GM18511 (cell line): ENCODE data around the gene SDF2L1.

Experiments used
- ATAC-seq: cut with Tn5 transposase; IDR thresholded peaks from one replicate; pipeline ENCODE4 v1.9.1; 2021; ENCODE audit warnings: mild to moderate bottlenecking, moderate library complexity; ENCODE audit not compliant: unreplicated experiment

SDF2L1 gene

DNA sequence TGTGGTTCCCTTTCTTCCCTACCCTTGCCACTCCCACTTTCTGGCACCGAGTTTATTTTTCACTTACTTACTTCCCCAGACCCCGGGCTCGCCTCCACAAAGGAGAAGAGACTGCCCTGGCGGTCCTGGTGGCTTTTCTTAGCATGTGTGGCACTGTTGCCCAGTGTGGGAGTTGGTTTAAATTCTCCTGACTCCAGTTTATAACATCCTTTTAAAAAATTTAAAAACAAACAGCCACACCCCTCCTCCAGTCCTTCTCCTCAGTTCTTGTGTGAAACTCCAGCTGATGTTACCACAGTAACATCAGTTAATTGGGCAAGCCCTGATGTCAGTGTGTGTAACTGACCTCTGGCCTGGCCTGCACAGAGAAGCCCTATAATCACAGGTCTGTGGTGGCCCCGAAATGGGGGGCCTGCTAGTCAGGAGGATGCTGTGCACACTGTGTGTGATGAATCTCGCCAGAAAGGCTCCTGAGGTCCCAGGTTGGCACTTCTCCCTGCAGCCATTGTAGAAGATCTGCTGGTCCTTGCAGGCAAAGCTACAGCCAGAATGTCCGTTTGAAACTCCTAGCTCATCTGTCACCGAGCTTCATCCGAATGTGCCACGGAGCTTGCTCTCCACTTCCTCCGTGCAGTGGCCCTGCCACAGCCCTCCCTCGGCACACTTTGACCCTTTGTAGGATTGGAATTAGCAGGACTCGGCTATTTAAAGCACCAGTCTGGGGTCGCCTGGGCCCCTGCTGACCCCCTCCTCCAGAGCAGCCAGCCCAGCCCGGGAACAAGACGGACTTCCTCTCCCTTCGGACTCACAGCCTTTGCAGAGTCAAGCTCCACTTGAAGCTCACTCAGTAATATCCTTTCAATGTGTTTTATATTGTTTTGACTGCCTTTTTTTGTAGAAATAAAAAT is 19.8 kb upstream of the SDF2L1 start:
- ATAC-seq = no peak

DNA sequence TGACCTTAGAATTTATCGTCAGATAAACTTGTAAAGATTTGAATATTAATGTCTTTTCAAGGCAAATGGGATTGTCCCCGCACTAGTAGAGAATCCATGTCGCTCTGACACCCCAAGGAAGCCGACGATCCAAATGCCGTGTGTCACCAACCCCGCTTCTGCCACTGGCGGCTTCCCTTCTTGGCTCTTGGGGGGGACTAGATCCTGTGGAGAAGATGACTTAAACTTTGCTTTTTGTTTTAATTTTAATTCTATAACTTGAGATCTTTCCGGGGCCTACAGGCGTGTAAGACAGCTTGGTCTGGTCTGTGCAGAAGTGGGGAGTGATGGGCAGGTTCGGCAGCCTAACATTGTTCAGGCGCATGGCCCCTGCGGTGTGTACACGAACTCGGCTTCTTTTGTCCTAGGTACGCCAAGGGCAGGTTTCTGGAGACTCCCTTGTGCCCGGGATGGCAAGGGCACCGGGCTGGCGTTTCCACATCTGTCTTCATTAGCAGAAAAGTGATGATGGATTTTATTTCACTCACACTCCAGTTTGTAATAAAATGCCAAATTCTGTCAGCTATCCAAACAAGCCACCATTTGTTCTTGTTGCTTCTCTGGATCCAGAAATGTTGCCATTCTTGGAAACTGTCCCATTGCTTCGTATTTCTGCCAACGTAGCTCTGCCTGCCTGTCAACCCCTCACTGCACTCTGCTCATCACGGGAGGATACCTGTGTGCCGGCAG is 19.0 kb upstream of the SDF2L1 start:
- ATAC-seq = no peak

DNA sequence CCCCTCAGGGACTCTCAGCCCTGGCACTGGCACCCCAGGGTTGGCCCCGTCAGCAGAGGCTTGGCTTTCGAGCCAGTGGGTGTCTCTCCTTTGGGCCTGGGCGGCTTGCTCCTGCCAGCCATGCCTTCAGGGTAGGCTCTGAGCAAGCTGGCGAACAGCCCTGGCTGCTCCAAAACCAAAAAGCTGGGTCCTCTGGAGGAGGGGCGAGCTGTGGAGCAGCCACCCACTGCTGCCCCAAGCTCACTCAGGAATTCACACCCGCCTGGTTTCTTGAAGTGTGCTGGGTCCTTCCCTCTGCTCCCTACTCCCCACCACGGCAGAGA is 18.5 kb upstream of the SDF2L1 start:
- no peak for ATAC-seq

DNA sequence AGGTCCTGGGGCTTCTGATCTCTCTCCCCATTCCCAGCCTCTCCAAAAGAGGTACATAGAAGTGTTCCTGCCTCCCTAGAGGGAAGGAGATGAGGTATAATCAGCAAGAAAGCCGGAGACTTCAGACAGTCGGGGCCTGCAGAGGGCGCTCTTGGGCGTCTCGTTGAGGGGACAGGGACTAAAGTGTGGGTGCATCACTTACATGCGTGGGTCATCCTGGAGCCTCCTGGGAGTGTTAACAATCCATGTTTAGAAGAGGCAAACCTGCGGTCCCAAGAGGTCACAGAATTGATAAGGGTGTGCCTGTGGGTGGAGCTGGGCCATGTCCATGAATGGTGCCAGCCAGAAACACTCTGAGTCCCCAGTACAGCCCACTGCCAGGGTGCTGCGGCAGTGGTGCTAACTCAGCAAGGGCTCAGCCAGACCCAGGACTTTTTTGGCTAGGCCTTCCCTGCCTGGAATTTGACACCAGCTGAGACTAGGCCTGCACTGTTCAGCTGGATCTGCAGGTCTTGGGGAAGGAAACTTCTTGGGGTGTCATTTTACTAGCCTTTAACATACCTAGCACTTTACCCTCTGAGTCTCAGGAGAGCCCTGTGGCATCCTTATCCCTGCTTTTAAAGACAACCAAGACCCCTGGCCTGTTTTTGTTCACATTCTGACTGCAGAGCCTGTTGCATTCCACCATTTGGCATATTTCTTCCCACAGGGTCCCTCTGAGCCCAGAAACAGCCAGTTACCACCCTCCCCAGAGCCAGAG is 17.8 kb upstream of the SDF2L1 start:
- no peak for ATAC-seq

DNA sequence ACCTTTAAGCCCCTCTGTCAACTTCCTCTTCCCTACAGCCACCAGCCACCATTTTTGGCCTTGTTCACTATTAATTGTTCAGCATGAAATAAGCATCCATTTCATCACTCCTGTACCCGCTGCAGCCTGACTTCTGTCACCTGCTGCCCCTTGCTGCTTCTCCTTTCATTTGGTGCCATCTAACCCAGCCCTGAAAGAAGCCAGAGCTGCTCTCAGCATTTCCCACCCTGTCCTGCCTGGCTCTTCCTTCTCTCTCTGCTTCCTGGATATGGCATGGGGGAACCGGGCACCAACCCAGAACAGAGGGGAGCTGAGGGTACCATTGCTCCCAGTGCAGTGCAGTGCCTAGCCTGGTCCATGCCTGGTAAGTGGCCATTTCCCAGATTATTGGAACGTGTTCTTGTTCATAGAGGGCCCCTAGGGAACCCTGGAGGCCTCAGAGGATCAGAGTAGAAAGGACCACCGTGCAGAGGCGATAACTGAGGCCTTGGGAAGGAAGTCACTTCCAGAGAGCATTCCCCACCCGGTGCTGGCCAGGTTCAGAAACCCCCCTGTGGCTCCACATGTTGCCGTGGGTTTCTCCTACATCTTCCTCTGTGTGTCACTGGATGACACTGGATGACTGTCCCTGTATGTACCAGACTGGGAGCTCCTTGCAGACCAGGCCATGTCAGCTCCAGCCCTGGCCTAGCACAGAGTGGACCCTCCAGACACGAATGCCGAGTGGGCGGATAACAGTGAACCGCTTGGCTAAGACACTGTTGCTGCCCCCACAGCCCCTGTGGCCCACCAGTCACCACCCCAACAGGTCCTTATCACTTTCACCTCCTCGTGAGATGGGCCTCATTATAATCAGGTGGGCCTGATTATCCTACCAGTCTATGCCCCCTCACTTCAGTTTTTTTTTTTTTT is 17.0 kb upstream of the SDF2L1 start:
- ATAC-seq = no peak

DNA sequence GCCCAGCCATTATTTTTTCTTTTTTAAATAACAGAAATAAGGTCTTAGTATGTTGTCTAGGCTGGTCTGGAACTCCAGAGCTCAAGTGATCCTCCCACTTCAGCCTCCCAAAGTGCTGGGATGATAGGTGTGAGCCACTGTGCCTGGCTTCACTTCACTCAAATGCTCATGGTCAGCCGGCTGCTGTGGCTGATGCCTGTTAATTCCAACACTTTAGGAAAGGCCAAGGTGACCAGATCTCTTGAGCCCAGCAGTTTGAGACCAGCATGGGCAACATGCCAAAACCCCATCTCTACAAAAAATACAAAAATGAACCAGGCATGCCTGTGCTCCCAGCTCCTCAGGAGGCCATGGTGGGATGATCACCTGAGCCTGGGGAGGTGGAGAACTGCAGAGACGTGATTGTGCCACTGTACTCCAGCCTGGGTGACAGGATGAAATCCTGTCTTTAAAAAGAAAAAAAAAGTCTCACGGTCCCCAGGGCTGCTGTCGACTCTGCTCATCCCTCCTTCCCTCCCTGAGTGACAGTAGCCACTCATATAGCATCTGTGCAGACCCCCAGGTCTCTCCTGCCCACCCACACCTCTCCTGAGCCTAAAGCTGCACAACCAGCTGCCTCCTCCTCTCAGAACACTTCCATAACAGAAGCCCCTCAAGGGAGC is 15.9 kb upstream of the SDF2L1 start:
- no peak for ATAC-seq

DNA sequence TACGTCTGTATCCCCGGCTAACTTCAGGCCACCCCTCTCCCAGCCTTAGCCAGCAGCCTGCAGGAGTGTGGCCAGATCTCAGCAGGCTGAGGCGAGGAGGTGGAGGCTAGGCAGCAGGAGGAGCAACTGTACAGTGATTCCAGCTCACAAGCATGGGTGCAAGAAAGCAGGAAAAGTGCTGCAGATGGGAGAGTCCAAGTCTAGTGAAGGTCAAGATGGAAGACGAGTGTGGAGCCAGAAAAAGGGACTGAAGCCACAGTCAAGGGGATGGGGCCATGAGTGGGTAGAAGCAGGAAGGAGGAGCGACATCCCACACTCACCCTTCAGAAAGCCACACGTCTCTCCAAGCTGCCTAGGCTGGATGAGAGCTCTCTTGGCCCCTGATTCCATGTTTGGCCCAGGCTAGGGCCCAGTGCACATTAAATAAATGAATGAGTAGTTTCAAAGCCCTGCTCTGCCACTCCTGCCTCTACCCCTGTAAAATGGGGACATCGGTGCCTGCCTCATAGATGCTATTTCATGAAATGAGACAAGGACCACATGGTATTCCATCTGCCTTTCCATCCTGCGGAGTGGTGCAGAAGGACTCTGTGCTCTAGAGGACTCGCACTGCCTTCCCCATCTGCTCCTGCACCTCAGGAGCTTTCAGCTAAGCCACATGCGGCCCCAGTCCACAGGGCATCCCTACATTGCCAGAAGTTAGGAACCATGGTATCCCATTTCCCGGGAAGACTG is 15.2 kb upstream of the SDF2L1 start:
- no peak for ATAC-seq

DNA sequence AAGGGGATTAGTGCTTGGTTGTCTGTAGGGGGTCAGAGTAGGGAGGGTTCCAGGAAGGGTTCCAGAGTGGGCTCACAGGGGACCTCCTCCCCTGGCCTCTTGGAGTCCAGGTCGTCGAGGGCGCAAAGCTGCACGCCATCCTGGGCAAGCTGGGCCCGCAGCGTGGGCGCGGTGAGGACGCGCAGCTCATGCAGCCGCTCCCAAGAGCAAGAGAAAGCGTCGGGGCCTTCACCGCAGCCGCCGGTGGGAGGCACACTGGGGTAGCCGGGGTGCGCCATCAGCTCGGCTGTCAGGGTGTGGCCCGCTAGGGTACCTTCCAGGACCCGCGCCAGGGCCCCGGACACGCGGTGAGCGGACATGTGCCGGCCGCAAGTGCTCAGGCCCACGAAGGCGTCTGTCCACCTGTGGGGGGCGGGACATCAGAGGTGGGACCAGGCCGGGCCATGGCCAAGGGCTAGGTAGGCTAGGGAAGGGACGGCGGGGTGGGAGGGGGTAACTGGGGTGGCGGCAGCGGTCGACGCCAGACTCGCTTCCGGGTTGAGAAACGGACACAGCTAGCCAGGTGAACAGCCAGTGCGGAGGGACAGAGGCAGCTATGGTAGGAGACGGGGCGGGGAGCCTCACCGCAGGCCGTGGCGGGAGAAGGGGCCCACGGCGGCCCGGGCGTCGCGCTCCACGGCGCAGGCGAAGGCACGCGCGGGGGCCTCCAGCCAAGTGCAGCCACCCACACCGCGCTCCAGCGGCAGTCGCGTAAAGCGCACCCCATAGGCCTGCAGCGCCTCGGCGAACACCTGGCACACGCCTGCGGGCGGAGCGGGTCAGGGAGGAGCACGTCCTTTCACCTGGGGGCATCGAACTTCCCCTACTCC is 13.5 kb upstream of the SDF2L1 start:
- peak; percentile 14 for ATAC-seq

DNA sequence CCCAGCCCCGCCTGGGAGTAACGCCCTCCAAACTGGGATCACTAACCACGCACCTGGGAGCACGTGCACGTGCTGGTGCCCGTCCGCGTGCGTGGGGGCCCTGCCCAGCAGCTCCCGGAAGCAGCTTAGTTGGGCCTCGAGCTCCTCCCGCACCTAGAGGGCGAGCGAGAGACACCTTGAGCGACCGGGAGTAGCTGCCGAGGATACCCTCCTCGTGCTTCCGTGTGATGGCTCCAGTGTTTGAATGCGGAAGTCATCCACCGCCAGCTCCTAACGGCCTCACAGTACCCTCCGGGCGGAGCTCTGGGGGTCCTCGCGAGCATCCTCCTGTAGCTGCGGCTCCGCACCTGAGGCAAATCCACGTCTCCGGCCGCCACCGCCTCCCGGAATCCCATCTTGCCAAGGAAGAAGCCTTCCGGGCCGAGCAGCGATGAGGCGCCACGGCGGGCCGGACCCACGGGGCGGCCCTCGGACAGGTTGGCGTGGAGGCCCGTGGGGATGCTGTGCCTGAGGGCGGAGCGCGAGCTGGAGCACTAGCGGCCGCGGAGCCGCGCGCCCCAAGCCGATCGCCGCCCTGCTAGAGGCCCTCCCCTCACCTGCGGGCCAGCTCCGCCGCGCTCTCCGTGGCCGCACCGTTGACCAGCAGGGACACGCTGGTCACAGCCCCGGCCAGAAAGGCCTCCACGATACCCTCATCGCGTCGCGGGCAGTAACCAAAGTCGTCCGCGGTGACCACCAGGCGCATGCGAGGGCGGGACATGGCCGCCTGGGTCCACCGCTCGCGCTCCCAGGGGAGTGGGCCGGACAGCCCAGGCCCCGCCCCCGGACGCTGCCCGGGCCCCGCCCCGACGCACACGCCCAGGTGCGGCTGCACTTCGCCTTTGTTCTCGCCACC is 12.6 kb upstream of the SDF2L1 start, which contains the start of gene YDJC:
YDJC (minus strand) TSS at position 768 of the 895 bp plus-strand sequence; CDS start at position 760, 8 bp downstream.
- peak; percentile 88 for ATAC-seq

DNA sequence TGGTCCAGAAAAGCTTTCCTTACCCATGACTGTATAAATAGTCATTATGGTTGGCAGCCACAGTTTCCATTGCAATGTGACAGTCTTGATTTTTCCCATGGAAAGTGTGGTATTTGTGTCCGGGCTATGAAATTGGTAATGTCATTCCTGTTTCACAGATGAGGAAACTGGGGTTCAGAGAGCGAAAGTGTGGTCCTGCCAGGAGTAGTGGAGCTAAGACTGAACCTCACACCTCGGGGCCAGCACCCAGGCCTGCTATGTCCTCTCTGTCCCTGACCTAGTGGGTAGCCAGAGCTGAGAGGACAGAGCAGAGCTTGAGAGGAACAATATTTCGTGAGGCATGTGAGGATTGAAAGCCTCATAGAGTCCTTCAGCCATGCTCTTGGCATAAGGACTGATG is 11.1 kb upstream of the SDF2L1 start:
- ATAC-seq = no peak

DNA sequence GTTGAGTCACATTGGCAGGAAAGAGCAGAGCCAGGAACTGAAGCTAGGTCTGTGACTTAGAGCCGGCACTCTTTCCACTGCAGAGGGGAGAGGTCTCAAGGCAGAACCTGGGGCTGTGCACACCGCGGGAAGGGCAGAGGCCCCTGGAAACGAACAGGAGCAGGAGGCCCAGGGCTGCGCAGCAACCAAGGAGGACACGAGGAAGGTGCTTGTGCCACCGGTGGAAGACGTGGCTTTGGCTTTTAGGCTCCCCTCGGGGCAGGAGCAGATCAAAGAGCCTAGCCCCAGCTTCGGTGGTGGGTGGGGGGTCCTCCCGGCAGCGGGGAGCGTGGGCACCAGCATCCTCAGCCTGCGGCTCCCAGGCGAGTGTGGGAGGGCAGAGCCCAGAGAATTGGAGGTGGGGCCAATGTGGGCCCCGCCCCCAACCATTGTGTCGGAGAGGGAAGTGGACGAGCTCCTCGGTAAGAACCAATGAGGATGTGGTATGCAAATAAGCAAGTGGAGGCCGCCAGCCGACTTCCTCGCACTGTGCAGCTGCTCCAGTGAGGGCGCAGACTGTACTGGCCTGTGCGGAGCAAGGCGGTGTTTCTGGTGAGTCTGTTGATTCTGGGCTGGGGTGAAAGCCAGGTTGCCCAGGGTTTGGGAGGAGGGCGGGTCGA is 9.7 kb upstream of the SDF2L1 start, which contains the start of gene CCDC116:
CCDC116 (plus strand) TSS at position 524 of the 659 bp plus-strand sequence. CDS start 422 bp downstream, outside the sequence.
- ATAC-seq = no peak

DNA sequence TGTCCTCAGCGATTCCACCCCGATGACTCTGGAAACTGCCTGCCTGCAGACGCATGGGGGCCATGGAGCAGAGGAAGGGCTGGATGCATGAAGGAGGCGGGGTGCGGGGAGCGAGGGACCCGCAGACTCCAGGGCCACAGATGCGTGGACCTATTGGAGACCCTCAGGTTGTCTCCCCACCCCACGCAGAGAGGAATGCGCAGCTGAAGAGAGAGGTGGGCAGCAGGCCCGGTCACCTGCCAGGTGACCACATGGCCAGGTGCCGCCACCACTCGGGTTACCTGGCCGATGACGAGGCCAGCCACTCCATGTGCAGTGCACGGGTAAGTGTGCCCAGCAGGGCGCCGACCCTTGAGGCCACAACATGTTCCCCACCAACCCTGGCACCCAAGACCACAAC is 9.2 kb upstream of the SDF2L1 start:
- no peak for ATAC-seq

DNA sequence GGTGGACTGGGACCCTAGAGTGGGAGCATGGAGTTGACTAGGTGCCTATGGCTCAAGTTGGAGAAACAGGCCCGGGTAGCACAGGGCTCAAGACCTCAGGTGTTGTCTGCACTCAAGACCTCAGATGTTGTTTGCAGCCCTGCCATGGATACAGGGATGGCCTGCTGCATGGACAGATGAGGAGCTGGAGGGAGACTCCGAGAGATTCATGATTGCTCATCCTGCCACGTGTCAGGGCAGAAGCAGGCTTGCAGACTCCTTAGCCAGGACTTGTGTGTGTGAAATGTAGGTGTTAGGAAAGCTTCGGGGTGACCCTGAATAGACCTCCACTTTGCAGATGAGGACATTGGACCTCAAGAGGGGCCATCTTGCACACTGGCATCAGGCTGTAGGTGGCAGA is 8.6 kb upstream of the SDF2L1 start:
- no peak for ATAC-seq

DNA sequence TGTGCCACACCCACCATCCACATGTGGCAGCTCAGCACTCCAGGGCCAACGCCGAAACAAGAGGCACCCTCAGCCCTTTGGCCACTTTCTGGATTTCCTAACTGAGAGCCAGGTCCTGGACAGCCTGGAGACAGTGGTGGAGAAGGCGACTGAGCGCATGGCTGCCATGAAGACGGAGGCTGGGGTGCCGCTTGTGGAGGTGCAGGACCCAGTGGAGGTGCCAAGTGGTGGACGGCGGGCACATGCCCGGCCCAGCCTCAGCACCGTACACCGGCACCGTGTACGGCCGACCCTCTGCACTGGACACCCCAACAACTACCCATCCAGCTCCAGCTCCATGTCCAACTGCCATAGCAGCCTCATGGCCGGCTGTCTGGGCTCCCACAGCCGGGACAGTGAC is 8.0 kb upstream of the SDF2L1 start:
- ATAC-seq = no peak

DNA sequence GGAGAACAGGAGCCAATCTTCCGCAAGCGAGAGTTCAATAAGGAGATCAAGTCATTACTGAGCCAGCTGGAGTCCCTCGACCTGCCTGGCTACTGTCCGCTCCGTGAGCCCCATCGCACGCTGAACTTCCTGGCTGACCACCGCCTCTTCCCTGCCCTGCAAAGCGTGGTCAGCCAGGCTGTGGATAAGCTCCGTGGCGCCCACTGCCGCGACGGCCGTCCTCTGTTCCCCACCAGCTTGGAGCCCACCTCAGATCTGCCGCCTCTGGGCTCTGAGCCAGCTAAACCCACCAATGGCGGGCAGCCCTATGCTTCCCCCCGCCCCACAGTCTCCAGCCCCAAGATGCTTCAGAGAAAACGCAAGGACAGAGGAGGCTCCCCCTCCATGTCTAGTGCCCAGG is 7.3 kb upstream of the SDF2L1 start:
- no peak for ATAC-seq

DNA sequence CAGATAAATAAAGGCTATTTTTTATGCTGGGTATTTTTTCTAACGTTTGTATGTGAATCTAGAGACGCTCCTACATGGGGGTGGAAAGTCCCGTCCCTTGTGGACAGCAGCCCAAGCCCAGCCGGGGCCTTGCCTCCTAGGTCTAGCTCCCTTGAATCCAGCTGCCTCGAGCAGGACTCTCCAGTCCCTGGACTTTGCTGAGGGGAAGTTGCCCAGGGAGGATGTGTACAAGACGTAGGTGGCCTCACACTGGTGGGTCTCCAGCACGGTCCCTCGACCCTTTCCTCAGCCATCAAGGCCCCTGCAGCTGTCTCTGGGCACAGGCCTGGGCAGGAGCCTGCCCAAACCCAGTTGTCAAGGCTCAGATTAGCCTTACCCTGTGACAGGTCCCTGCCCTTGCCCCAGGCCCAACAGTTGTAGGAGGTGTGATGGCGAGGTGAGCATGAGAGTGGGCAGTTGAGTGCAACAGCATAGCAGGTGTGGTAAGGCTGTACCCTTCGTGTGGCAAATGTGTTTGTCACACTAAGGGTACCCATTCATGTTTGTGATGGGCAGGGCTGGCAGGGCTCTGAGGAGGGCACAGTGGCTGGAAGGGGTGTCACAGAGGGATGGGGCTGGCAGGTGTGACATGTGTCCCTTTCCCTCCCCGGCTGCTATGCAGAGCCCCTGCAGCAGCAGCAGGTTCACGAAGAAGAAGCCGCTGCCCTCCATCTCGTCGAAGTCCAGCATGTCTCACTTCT is 6.2 kb upstream of the SDF2L1 start:
- ATAC-seq = no peak
